MM.1S (cell line): ENCODE results near the gene KAT2B.

Experiments used
- EZH2 ChIP-seq: fragments of 300-600 bp; sonication (generic); optimal IDR thresholded peaks from 2 replicates; pipeline ENCODE3; 2017; ENCODE audit warnings: low read depth, mild to moderate bottlenecking, antibody characterized with exemption, low read length, mixed read lengths
- TF ChIP-seq, protein P1 (sequence below): fragments of 300-600 bp; sonication (generic); IDR thresholded peaks from 2 replicates; pipeline ENCODE4 v1.5.1; 2016; ENCODE audit warnings: antibody characterized with exemption, low read length, mixed read lengths

DNA sequence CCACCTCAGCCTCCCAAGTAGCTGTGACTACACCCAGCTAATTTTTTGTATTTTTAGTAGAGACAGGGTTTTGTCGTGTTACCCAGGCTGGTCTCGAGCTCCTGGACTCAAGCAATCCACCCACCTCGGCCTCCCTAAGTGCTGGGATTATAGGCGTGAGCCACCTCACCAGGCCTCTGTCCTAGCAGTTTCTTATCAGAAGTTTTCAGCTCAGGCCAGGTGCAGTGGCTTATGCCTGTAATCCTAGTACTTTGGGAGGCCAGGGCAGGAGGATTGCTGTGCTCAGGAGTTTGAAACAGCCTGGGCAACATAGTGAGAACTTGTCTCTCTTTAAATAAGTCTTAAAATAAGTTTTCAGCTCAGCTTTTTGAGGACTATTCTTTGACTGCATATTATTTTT lies 97.4 kb downstream of the KAT2B start:
- TF ChIP-seq EZH2, result no peak
- TF ChIP-seq, protein P1, sequence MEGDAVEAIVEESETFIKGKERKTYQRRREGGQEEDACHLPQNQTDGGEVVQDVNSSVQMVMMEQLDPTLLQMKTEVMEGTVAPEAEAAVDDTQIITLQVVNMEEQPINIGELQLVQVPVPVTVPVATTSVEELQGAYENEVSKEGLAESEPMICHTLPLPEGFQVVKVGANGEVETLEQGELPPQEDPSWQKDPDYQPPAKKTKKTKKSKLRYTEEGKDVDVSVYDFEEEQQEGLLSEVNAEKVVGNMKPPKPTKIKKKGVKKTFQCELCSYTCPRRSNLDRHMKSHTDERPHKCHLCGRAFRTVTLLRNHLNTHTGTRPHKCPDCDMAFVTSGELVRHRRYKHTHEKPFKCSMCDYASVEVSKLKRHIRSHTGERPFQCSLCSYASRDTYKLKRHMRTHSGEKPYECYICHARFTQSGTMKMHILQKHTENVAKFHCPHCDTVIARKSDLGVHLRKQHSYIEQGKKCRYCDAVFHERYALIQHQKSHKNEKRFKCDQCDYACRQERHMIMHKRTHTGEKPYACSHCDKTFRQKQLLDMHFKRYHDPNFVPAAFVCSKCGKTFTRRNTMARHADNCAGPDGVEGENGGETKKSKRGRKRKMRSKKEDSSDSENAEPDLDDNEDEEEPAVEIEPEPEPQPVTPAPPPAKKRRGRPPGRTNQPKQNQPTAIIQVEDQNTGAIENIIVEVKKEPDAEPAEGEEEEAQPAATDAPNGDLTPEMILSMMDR, result no peak
